Activated CD8-positive, alpha-beta T cell treated with anti-CD3 and anti-CD28 coated beads for 36 hours (primary cell): ENCODE results near the gene SEMA4D. TPM values are rescaled to one million over a fixed set of nuclear protein-coding genes. Genes with fewer than 3 reads are reported as not detected.

Experiments used
- ATAC-seq: fragments of 200-7000 bp; cut with Tn5 transposase; one replicate; pipeline ENCODE4 v1.10.0; 2021; ENCODE audit warnings: mild to moderate bottlenecking, moderate library complexity
- CTCF ChIA-PET: fragments of 350-600 bp; sonication (Branson Sonifier 250); formaldehyde crosslinking; loops from one replicate; lab custom pipeline; 2021; ENCODE audit warnings: antibody characterized with exemption; lab: Charles Lee
- POLR2A ChIA-PET: fragments of 350-600 bp; sonication (Branson Sonifier 250); formaldehyde crosslinking; loops from one replicate; lab custom pipeline; 2021; ENCODE audit warnings: antibody characterized with exemption; lab: Charles Lee
- DNase-seq: peaks from one replicate; pipeline ENCODE4 v3.0.0-alpha.2; 2020
- H3K27ac Mint-ChIP-seq: one replicate; pipeline ENCODE4 v1.8.0; 2021; ENCODE audit warnings: mild to moderate bottlenecking, mixed read lengths
- H3K27me3 Mint-ChIP-seq: one replicate; pipeline ENCODE4 v1.8.0; 2021; ENCODE audit warnings: mixed read lengths
- H3K36me3 Mint-ChIP-seq: one replicate; pipeline ENCODE4 v1.8.0; 2021; ENCODE audit warnings: low read depth, mixed read lengths
- H3K4me1 Mint-ChIP-seq: one replicate; pipeline ENCODE4 v1.8.0; 2021; ENCODE audit warnings: low read depth, mixed read lengths
- H3K4me3 Mint-ChIP-seq: one replicate; pipeline ENCODE4 v1.8.0; 2021; ENCODE audit warnings: mild to moderate bottlenecking, moderate library complexity, mixed read lengths
- H3K9me3 Mint-ChIP-seq: one replicate; pipeline ENCODE4 v1.8.0; 2021; ENCODE audit warnings: mixed read lengths
- intact Hi-C: fragments of 100-400 bp; cut with micrococcal nuclease; formaldehyde crosslinking; loops from one replicate; pipeline ENCODE4 v1.10.0; 2022
- total RNA-seq, 2 experiments: library from RNA; stranded (reverse); gene quantifications; one replicate each; pipeline ENCODE4 v1.2.3, GENCODE V29; 2021
- TF ChIP-seq, protein P1 (sequence below): fragments of 200-600 bp; IDR thresholded peaks from one replicate; pipeline ENCODE4 v1.8.0; 2022; ENCODE audit warnings: antibody characterized with exemption, mild to moderate bottlenecking

Gene SEMA4D
- total RNA-seq, 2 experiments from 2014 or later: 290 to 317 TPM

GRCh38 chr9:89427621-89428221 lies 70.2 kb downstream of the SEMA4D start:
- ATAC-seq (peak; percentile 69), DNase-seq (peak; percentile 95)
- ChIA-PET CTCF (interaction anchor here (0.6 to 9.3 kb wide), 14 partner anchors 9 to 122 kb away, joined by 3 to 87 read pairs (median 8); no protein-coding TSS in a partner anchor), POLR2A (interaction anchor here (0.7 to 5.7 kb wide), 16 partner anchors 10 to 128 kb away, joined by 3 to 39 read pairs (median 10); no protein-coding TSS in a partner anchor)
- Mint-ChIP-seq H3K9me3 (peaks cover 11% of the 10 kb centered on the region), H3K4me1 (peaks cover 99% of the 10 kb centered on the region), H3K27me3 (no peaks in the 10 kb centered on the region), H3K27ac (peak overlapping the region; percentile 98), H3K4me3 (peak overlapping the region; percentile 65), H3K36me3 (peaks cover 77% of the 10 kb centered on the region)
- intact Hi-C loops: no loop called here
- TF ChIP-seq, protein P1, sequence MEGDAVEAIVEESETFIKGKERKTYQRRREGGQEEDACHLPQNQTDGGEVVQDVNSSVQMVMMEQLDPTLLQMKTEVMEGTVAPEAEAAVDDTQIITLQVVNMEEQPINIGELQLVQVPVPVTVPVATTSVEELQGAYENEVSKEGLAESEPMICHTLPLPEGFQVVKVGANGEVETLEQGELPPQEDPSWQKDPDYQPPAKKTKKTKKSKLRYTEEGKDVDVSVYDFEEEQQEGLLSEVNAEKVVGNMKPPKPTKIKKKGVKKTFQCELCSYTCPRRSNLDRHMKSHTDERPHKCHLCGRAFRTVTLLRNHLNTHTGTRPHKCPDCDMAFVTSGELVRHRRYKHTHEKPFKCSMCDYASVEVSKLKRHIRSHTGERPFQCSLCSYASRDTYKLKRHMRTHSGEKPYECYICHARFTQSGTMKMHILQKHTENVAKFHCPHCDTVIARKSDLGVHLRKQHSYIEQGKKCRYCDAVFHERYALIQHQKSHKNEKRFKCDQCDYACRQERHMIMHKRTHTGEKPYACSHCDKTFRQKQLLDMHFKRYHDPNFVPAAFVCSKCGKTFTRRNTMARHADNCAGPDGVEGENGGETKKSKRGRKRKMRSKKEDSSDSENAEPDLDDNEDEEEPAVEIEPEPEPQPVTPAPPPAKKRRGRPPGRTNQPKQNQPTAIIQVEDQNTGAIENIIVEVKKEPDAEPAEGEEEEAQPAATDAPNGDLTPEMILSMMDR: no peak

- H3K36me3 Mint-ChIP-seq: peaks cover 78% of the 10 kb centered on the region
- H3K27me3 Mint-ChIP-seq: no peaks in the 10 kb centered on the region
Observed at GRCh38 chr9:89426384-89426961, 71.4 kb downstream of the SEMA4D start.

GRCh38 chr9:89425921-89426383 lies 72.0 kb downstream of the SEMA4D start:
- TF ChIP-seq, protein P1: no peak
- H3K27ac Mint-ChIP-seq: peak overlapping the region; percentile 98
- DNase-seq: no peak
- intact Hi-C loops: no loop called here
- ChIA-PET POLR2A (interaction anchor here (0.6 to 5.7 kb wide), 16 partner anchors 9 to 123 kb away, joined by 3 to 39 read pairs (median 6); no protein-coding TSS in a partner anchor), CTCF (interaction anchor here (0.6 to 9.3 kb wide), 6 partner anchors 15 to 123 kb away, joined by 3 to 87 read pairs (median 24); no protein-coding TSS in a partner anchor)
- peaks cover 11% of the 10 kb centered on the region for H3K9me3 Mint-ChIP-seq
- H3K27me3 Mint-ChIP-seq: no peaks in the 10 kb centered on the region
- peaks cover 80% of the 10 kb centered on the region for H3K36me3 Mint-ChIP-seq
- ATAC-seq: no peak
- H3K4me1 Mint-ChIP-seq: peaks cover 99% of the 10 kb centered on the region
- H3K4me3 Mint-ChIP-seq: peak overlapping the region; percentile 65

More at GRCh38 chr9:89426384-89426961, 71.4 kb downstream of the SEMA4D start:
- ATAC-seq (peak; percentile 21), DNase-seq (peak; percentile 79)
- H3K27ac Mint-ChIP-seq: peak overlapping the region; percentile 98
- peak overlapping the region; percentile 65 for H3K4me3 Mint-ChIP-seq
- POLR2A ChIA-PET: interaction anchor here (0.6 to 5.7 kb wide), 18 partner anchors 9 to 122 kb away, joined by 3 to 39 read pairs (median 6); no protein-coding TSS in a partner anchor
- intact Hi-C loops: no loop called here
- H3K4me1 Mint-ChIP-seq: peaks cover 99% of the 10 kb centered on the region
- CTCF ChIA-PET: interaction anchor here (0.6 to 9.3 kb wide), 6 partner anchors 8 to 123 kb away, joined by 3 to 87 read pairs (median 24); no protein-coding TSS in a partner anchor
- TF ChIP-seq, protein P1: no peak
- H3K9me3 Mint-ChIP-seq: peaks cover 11% of the 10 kb centered on the region

DNA sequence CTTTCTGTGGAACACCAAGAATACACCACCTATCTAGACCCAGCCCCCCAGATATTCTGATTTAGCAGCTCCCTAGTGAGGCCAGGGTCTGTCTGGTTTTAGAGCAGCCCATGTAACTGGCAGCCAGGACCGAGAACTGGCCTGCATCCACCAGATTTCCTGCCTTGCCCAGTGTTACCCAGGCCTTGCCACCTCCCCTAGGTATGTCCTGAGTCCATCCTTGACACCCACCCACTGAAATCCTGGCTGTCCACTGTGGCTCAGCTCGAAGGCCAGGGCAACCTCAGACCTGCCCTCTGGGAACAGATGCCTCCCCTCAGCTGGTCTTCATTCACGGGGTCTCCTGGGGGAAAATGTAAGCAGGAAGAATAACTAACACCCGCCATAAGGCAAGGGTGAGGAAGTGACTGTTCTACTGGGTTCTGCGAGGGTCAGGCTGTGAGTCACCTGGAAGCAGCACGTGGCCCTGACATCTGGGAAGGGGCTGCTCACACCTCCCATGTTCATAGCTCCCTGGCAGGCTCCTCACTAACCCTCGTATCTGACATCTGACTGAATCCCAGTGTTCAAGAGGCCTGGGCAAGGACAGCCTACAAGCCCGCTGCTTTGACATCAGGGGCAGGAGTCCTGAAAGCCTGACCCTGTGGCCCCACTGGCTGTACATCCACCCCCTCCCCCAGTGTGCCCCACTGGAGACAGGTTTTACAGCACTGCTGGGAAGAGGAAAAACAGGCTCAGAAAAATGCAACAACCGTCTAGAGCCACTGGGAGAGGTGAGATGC lies 72.7 kb downstream of the SEMA4D start:
- ATAC-seq: no peak
- Mint-ChIP-seq H3K27ac (peak overlapping the region; percentile 98), H3K27me3 (no peaks in the 10 kb centered on the region), H3K4me1 (peaks cover 100% of the 10 kb centered on the region), H3K36me3 (peaks cover 88% of the 10 kb centered on the region), H3K9me3 (peaks cover 11% of the 10 kb centered on the region), H3K4me3 (peak overlapping the region; percentile 65)
- ChIA-PET POLR2A (interaction anchor here (0.6 to 5.7 kb wide), 11 partner anchors 8 to 54 kb away, joined by 3 to 39 read pairs (median 8); no protein-coding TSS in a partner anchor), CTCF (interaction anchor here (1.4 to 9.3 kb wide), 4 partner anchors 15 to 124 kb away, joined by 5 to 87 read pairs (median 64); no protein-coding TSS in a partner anchor)
- intact Hi-C loops: no loop called here
- peak; percentile 47 for DNase-seq
- TF ChIP-seq, protein P1: no peak
